Esophagus (tissue), 2 donors: ENCODE measurements around the gene NKX1-2. TPM values are rescaled to one million over a fixed set of nuclear protein-coding genes. Genes with fewer than 3 reads are reported as not detected.
A peak's percentile ranks its signal among the peaks of the same experiment; 100 is the strongest.

Source experiments
- H3K27ac ChIP-seq, 2 donors: one replicate each; pipeline ENCODE4 v1.5.1; 2013; ENCODE audit warnings: low read depth in 2 of 2, mild to moderate bottlenecking in 2 of 2, inconsistent platforms in 1 of 2, low read length in 1 of 2, moderate library complexity in 1 of 2
- H3K27me3 ChIP-seq, 2 donors: one replicate each; pipeline ENCODE4 v1.6.1; 2013; ENCODE audit warnings: low read length in 2 of 2, control low read depth in 1 of 2, mild to moderate bottlenecking in 1 of 2; ENCODE audit not compliant: insufficient read depth in 2 of 2, control insufficient read depth in 1 of 2
- H3K36me3 ChIP-seq, 2 donors: one replicate each; pipeline ENCODE4 v1.6.1; 2013; ENCODE audit warnings: low read length in 1 of 2; ENCODE audit not compliant: control insufficient read depth in 2 of 2, insufficient read depth in 2 of 2
- H3K4me1 ChIP-seq, 2 donors: one replicate each; pipeline ENCODE4 v1.6.1; 2013; ENCODE audit warnings: low read length in 1 of 2; ENCODE audit not compliant: control insufficient read depth in 2 of 2, insufficient read depth in 2 of 2
- H3K4me3 ChIP-seq, 2 donors: one replicate each; pipeline ENCODE4 v1.5.1; 2013; ENCODE audit warnings: low read length in 2 of 2, mild to moderate bottlenecking in 2 of 2, low read depth in 1 of 2, moderate library complexity in 1 of 2
- H3K9me3 ChIP-seq, 2 donors: one replicate each; pipeline ENCODE4 v1.6.1; 2013; ENCODE audit warnings: mild to moderate bottlenecking in 2 of 2, low read depth in 1 of 2, low read length in 1 of 2, moderate library complexity in 1 of 2; ENCODE audit not compliant: control insufficient read depth in 2 of 2, insufficient read depth in 1 of 2
- WGBS, 2 donors: extraction: QIAGEN DNeasy Blood & Tissue Kit; methylation state at CpG; one replicate each; pipeline ENCODE4 v1.1.7; 2013; 5-methylcytosine and 5-hydroxymethylcytosine counted together
- polyA plus RNA-seq, 2 donors: library from polyadenylated mRNA; stranded (reverse); fragments of 200-250 nt; gene quantifications; one replicate each; pipeline ENCODE4 v1.2.3, GENCODE V29; 2013
- donor health status: healthy with polysubstance abuse.
- donor health status: Bipolar disorder and iron deficiency.

NKX1-2 gene
- under 1 TPM; 0.33 to 0.35 TPM for polyA plus RNA-seq

DNA sequence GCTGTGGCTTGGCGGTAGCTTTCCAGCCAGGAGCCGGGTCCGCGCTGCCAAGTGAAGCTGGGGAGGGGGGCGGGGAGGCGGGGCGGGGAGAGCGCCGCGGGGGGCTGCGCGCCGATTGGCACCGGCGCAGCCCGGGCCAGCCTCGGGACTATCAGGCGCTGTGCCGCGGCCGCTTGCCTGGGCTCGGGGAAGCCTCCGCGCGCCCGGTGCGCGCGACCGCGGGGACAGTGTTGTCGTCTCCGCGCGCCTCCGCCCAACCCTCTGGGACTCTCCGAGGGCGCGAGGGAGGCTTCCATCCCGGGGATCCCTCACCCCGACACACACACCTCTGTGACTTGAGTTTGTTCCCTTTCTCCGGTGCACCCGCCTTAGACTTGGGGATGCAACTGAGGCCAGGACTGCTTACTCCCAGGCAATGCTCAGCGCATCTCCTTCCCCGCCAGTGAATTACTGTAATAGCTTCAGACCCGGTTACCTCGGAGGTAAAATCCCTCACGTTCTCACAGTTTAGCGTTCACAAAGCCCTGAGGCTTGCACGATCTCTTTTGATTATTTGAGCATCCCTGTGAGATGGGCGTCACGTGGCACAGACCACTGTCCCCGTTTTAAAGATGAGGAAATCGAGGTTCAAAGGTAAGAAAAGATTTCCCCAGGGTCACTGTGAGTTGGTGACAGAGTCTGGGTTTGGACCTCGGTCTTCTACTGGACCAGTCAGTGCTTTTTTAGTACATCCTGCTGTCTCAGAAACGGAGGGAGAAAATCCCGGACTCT, at the start of gene NKX1-2:
Gene NKX1-2 (minus strand): TSS at position 24 of the 771 bp plus-strand sequence. CDS start 92 bp downstream, outside the sequence.
- 3 to 4% methylated on average over 34 to 57 of the region's 57 CpGs for WGBS, 2 donors
- Histone ChIP-seq H3K9me3 (no peaks in the 10 kb centered on the region), H3K4me3 (peak within 1 kb of the TSS; percentile 9 to 48), H3K27me3 (peaks cover 0 to 16% of the 10 kb centered on the region in 2 donors), H3K36me3 (no peaks in the 10 kb centered on the region), H3K4me1 (peaks cover 9 to 16% of the 10 kb centered on the region in 2 donors), H3K27ac (no peak within 1 kb of the TSS)

DNA sequence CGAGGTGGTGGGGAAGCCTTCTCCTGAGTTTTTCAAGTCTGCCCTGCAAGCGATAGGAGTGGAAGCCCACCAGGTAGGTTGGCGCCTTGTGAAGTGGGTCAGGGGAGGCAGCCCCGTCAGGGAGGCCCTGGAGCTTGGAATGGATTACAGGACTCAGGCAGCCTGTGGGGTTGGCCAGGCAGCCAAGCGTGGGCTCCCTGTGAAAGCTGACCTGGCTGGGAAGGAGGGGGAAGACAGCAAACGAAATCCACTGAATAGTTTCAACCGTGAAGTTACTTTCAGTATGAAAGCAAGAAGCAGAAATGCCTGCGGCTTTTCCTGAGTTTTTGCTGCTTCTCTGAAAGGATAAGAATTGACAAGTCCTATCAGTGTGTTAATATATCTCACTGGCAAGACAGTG, 48.2 kb upstream of the NKX1-2 start:
- H3K4me3 ChIP-seq, result no peak overlapping the region
- no peaks in the 10 kb centered on the region for H3K36me3 ChIP-seq
- H3K4me1 ChIP-seq, result peaks cover 0 to 4% of the 10 kb centered on the region in 2 donors
- WGBS, 2 donors, result 73 to 88% methylated on average over 8 of the region's 8 CpGs
- no peaks in the 10 kb centered on the region for H3K27me3 ChIP-seq
- H3K9me3 ChIP-seq, result no peaks in the 10 kb centered on the region
- H3K27ac ChIP-seq, result no peak overlapping the region

DNA sequence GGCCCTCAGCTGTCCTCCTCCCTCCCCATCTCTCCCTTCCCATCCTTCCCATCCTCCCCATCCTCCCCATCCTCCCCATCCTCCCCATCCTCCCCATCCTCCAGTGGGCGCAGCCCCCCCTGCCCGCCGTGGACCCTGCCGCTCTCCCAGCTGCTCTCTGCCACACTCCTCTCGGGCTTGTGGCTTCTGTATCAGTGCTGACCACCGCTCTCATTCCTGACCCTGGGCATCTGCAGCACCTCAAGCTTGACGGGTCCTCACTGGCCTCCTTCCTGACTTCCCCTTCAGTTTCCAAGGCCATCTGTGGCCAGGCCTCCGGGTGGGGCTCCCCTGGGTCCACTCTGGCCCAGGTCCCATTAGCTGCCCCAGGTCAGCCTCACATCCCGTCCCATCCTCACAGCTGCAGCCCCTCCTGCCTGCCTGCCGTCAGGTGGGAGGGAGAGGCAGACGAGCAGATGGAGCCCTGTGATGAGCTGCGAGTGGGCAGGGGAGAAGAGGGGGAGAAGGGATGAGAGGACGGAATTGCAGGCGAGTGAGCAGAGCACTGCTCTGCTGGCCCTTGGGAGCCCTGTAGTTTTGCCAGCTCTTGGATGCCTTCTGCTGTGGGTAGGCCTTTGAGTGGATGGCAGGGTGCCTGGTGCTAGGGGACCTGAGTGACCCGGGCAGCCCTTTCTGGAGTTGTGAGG, 47.5 kb upstream of the NKX1-2 start:
- 86% methylated on average over 14 to 15 of the region's 15 CpGs for WGBS, 2 donors
- peaks cover 0 to 1% of the 10 kb centered on the region in 2 donors for H3K36me3 ChIP-seq
- H3K27ac ChIP-seq, result no peak overlapping the region
- H3K27me3 ChIP-seq, result no peaks in the 10 kb centered on the region
- H3K9me3 ChIP-seq, result no peaks in the 10 kb centered on the region
- no peak overlapping the region for H3K4me3 ChIP-seq
- peaks cover 0 to 4% of the 10 kb centered on the region in 2 donors for H3K4me1 ChIP-seq

DNA sequence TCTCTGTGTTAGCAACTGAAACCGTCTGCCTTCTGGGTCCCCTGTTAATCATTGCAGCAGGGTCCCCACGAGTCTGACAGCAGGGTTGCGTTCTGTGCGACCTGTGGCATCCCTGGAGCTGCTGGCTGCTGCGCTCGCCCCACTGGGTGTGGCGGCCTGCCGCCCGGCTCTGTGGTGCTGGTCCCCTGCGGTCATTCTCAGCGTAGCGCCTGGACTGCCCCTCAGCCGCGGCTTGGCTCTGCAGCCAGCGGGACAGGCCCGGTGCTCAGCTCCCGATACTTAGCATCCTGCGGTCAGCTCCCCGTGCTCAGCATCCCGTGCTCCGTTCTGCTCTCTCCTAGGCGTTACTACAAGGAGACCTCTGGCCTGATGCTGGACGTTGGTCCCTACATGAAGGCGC, 46.8 kb upstream of the NKX1-2 start:
- WGBS, 2 donors, result 94 to 95% methylated on average over 24 of the region's 24 CpGs
- H3K9me3 ChIP-seq, result no peaks in the 10 kb centered on the region

DNA sequence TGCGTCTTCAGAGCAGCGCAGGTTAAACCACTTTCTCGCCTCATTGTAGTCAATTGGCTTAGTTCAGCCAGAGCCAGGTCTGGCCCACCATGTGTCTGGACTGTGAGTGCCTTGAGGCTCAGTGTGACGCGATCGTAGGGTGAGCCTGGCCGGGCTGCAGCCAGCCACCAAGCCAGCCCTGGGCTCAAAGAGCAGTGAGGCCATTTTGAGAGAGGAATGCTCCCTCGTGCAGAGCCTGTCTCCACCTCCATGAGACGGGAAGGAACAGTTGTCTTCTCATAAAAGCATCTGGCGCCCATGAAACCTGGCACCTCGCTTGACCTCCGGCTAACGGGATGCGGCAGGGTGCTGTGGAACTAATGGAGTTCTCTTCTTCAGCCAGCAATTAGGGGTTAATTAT, 46.3 kb upstream of the NKX1-2 start:
- no peaks in the 10 kb centered on the region for H3K27me3 ChIP-seq
- WGBS, 2 donors, result 83 to 88% methylated on average over 14 of the region's 14 CpGs

More for the DNA sequence above, 46.8 kb upstream of the NKX1-2 start:
- Histone ChIP-seq H3K36me3 (peaks cover 0 to 3% of the 10 kb centered on the region in 2 donors), H3K4me1 (peaks cover 0 to 4% of the 10 kb centered on the region in 2 donors), H3K4me3 (no peak overlapping the region), H3K27ac (no peak overlapping the region), H3K27me3 (no peaks in the 10 kb centered on the region)

DNA sequence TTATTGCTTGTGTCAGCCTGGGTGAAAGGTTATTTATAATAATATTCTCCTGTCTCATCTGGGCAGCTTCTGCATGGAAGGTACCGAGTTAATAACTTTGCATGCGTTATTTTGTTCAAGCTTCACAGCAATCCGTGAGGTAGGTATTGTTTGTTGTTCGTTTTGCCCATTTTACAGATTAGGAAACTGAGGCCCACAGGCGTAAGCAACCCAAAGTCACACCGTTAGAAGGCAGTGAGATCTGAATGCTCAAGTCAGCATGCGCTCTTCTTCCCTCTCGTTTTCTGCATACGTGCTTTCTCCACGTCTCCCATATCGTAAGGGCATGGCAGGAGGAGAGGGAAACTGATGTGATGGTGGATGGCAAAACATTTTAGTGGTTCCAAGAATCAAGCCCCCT, 45.9 kb upstream of the NKX1-2 start:
- no peaks in the 10 kb centered on the region for H3K9me3 ChIP-seq
- peak overlapping the region; percentile 56 to 68 for H3K27ac ChIP-seq
- H3K4me3 ChIP-seq, result no peak overlapping the region
- peaks cover 0 to 4% of the 10 kb centered on the region in 2 donors for H3K4me1 ChIP-seq
- H3K27me3 ChIP-seq, result no peaks in the 10 kb centered on the region
- 87 to 88% methylated on average over 11 of the region's 11 CpGs for WGBS, 2 donors
- H3K36me3 ChIP-seq, result peaks cover 0 to 5% of the 10 kb centered on the region in 2 donors

More for the DNA sequence above, 46.3 kb upstream of the NKX1-2 start:
- Histone ChIP-seq H3K4me1 (peaks cover 0 to 4% of the 10 kb centered on the region in 2 donors), H3K36me3 (peaks cover 0 to 3% of the 10 kb centered on the region in 2 donors), H3K9me3 (no peaks in the 10 kb centered on the region), H3K27ac (no peak overlapping the region), H3K4me3 (no peak overlapping the region)

DNA sequence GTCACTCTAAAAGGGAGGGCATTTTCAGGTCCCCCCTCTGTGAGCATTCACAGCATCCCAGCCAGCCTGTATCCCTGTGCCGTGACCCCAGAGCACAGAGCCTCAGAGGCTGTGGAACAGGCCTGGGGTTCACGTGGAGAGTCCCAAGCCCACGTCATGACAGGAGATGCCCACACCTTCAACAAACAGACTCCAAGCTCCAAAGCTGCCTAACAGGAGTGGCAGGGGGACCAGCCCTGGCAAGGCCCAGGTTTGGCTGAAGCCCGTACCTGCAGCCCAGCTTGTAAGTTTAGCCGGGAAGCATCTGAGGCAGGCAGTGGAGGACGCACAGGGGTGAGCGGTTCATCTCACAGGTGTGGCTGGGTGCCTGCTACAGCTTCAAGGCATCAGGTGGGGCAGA, 45.3 kb upstream of the NKX1-2 start:
- peak overlapping the region; percentile 56 to 68 for H3K27ac ChIP-seq
- no peaks in the 10 kb centered on the region for H3K27me3 ChIP-seq
- H3K36me3 ChIP-seq, result peaks cover 0 to 8% of the 10 kb centered on the region in 2 donors
- peaks cover 0 to 4% of the 10 kb centered on the region in 2 donors for H3K4me1 ChIP-seq
- no peaks in the 10 kb centered on the region for H3K9me3 ChIP-seq
- no peak overlapping the region for H3K4me3 ChIP-seq
- WGBS, 2 donors, result 59 to 72% methylated on average over 7 of the region's 7 CpGs

DNA sequence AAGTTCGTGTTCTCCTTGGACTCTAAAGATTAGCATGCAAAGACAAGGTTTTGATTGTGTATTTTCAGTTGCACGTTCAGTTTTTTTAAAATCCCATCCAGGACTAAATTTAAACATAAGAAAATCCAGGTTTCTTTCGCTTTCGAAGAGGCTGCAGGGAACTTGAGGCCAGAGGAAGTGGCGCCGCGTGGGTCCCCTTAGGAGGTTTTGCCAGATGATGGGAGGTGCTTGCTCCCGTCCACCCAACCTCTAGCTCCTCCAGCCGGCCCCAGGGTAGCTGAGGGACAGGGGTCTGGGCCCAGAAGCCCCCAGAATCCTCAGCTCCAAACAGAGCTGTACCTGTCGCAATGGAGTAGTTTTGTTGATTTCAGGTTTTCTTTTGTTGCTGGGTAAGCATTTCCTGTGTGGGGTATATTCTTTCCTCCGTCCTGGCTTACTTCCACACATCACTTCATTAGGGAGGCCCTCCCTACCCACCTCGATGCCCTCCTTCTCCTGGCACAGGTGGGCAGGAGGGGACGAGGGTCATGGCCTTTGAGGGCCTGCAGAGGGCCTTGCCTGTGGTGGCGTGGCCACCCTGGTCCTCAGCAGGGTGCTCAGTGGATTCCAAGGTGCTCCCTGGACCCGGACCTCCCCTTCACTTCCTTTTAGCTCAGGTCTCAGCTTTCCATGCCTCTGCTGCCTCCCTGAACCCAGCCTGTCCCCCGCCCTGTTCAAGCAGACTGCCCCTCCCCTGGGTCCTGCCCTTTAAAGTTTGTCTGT, 44.4 kb upstream of the NKX1-2 start:
- Histone ChIP-seq H3K27me3 (no peaks in the 10 kb centered on the region), H3K4me3 (no peak overlapping the region), H3K36me3 (peaks cover 0 to 11% of the 10 kb centered on the region in 2 donors), H3K4me1 (peaks cover 0 to 4% of the 10 kb centered on the region in 2 donors), H3K27ac (peak overlapping the region; percentile 39 to 66), H3K9me3 (no peaks in the 10 kb centered on the region)
- WGBS, 2 donors, result 71 to 74% methylated on average over 16 of the region's 16 CpGs

DNA sequence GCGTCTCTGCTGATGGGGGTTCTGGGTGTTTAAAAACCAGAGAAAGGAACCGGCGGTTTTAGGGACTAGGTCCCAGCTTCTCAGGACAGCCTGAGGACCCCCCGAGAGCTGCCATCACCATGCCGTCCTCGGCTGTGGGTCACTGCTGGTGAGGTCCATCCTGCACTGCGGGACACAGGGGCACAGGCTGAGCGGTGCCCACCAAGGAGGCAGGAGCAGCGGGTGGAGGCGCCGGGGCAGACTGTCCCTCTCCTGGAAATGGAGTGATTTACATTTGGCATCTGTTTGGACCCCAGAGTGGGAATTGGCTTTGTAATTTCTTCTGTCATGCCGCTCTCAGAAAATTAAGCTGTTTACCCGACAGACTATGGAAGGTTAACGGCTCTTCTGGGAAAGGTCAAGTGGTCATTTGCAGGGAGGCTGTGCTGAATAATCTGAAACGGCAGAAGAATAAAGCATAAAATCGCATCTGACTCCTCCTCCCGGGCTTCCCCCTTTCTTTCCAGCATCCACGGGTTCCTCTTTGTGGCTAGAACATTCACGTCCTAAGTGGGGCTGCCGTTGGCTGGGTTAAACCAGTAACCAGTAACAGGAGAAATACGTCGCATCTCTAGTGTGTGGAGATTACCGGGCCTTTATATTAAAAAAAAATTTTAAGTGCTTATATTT, 43.5 kb upstream of the NKX1-2 start:
- WGBS, 2 donors, result 73 to 79% methylated on average over 23 of the region's 23 CpGs

More for the DNA sequence above, 43.5 kb upstream of the NKX1-2 start:
- no peak overlapping the region for H3K4me3 ChIP-seq
- peaks cover 0 to 11% of the 10 kb centered on the region in 2 donors for H3K36me3 ChIP-seq
- no peak overlapping the region for H3K27ac ChIP-seq
- no peaks in the 10 kb centered on the region for H3K9me3 ChIP-seq
- no peaks in the 10 kb centered on the region for H3K27me3 ChIP-seq
- peaks cover 0 to 4% of the 10 kb centered on the region in 2 donors for H3K4me1 ChIP-seq
